GM19463 (cell line): Measurements from ENCODE around the gene HOXA6.

Experiments
- ATAC-seq: cut with Tn5 transposase; IDR thresholded peaks from one replicate; pipeline ENCODE4 v1.9.1; 2021; ENCODE audit warnings: mild to moderate bottlenecking, moderate library complexity; ENCODE audit not compliant: unreplicated experiment

Gene HOXA6

DNA sequence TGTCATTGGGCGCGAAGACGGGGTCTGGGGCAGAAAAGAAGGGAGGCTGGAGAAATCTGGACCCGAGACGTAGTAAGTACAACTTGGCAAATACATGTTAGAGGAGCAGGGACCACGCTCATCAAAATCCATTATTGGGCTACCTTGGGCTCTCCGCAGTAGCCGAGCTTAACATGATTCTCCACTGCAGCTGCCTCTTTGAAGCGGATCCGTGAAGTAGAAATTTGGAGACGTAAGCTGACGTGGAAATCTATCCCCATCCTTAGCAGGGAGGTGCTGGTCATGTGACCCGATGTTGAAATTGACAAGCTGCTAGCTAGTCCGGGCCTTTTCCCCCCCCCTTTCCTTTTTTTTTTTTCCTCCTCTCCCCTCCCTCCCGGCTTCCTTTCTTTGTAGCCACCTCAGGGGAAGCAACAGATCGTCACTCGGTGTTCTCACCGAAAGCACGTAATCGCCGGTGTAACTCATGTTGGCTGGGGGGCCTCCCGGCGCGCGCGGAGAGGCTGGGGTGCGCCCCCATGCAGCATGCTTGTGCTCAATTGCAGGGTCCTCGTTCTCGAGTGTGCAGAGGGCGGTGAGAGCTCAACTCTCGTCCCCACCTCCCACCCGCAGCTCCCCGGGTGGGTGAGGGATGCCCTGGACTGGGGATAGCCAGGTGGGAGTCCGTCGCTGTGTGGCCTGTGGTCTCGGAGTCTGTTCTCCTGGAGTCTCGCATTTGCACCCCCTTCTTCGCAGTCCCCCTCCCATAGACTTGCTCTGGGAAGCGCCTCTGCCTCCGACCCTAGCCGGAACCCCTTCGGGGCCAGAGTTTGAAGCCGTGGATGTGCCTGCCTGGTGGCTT is 37.7 kb upstream of the HOXA6 start, which contains the start of gene HOXA11:
HOXA11 (minus strand) TSS at position 220 of the 841 bp plus-strand sequence; CDS start at position 132, 88 bp downstream.
- no peak for ATAC-seq

DNA sequence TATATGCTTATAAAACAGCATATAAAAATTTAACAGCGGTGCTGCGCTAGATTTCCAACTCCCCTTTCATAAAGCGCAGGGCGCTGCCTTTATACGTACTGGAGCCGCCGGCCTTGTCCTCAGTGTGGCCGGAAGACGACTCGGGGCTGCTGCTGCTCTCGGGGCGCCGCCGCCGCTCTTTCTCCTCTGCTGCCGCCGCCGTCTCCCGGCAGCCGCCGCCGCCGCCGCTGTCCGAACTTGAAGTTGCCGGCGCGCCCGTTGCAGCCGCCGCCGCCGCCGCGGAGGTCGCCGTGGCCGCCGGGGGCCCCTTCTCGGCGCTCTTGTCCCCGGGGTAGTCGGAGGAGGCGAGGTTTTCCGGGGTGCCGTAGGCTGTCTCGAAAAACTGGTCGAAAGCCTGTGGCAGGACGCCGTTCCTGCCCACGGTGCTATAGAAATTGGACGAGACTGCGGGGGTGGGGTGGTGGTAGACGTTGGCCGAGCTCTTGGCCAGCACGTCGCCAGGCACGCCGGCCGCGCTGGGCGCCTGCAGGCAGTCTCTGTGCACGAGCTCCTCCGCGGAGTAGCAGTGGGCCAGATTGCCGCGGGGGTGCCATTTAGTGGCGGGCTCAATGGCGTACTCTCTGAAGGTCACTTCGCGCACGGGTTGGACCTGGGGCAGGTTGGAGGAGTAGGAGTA is 36.9 kb upstream of the HOXA6 start:
- ATAC-seq: no peak

DNA sequence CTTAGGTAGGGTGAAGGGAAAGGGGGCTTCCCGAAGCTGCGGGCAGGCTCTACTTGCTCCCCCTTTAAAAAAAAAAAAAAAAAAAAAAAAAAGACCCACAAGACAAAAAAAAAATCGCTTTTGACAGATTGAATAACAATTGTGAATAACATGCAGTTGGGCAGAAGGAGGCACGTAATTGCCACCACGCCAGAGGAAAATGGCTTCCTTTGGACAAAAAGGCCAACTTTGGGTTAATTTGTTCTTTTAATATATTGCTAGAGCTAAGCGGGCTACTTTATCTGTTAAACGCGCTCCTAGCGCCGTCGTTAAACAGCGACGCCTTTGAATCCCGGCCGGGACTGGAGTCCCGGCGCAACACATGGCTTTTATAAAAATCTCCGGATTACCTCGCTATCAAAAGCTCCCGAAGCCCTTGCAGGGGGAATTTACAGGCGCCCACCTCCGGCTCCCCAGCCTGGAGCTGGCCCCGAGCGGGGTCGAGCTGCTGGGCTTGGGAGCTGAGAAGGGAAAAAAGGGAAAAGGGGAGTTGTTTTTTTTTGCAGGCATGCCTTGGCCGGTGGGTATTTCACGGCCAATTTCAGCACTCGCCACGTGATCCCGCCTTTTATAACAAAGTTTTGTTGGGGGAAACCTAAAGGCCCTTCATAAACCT is 36.2 kb upstream of the HOXA6 start:
- ATAC-seq: no peak

DNA sequence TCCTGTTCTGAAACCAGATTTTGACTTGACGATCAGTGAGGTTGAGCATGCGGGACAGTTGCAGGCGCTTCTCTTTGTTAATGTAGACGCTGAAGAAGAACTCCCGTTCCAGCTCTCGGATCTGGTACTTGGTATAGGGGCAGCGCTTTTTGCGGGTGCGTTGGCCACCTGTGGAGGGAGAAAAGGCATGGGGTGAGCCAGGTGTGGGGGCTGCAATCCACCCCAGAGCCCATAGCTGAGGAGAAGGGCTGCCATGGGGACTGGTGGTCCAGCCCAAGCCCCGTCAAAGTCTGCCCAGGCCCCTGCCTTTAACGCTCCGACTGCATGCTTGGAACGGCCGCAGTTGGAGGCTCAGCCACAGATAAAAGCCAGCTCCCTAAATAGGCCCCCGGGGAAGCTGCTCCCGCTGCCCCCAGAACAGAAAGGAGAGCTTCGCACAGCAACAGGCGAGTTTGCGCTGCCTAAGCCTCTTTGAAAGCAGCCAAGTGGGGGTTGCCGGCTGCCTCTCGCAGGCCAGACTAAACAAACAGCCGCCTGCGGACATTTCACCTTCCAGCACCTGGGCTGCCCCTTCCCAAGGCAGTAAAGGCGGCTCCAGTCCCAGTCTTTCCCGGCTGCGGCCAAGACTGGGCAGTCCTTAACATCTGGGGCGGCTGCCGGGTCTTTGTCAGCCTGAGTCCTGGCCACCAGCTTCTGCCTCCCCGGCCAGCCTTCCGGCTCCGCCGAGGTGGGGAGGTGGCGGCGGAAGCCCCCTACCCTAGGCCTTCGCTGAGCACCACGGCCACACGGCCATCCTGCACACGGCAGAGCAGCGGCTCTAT is 35.5 kb upstream of the HOXA6 start:
- ATAC-seq: no peak

DNA sequence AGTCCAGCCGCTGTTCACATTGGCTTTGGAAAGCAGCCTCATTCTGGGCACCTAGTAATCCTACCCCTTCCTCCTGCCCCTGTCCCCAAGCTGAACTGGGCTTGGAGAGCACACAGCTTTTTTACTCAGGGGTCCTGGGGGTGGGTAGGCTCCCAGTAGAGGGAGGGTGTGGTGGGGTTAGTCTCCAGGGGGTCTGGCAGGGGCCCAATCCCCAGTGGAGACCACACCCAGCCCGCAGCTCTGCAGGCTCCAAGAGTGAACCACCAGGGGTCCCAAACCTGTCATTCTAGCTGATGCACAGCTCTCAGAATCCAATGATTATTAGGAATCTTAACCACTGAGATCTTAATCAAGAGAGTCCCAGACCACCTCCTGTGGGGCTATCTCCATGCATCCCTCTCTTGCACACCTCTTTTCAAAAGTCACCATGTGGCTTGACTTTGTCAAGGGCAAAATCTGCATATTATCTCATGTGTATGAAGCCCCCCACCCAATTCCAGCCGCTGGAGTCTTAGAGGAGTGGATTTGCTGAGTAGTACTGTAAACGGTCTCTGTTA is 34.8 kb upstream of the HOXA6 start:
- ATAC-seq: no peak

DNA sequence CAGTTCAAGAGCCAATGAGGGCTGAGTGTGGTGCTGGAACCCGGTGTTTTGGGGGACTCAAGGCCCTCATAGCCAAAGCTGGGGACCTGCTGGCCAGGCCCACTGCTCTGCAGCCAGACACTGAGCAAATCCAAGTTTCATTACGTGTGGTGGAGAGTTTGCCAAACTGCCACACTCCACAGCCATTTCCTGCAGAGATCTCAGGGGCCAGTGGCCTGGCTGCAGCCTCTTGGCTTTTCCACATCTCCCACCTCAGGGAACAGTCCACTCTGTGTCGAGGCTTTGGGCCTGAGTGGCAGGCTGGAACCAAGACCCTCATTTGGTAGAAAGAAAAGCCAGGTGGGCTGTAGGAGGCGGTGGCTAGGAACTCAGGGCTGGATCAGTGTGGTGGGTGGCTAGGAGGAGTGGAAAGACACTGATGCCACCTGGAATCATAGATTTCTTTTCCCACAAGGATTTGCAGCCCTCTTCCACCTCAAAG is 34.3 kb upstream of the HOXA6 start:
- ATAC-seq: no peak

DNA sequence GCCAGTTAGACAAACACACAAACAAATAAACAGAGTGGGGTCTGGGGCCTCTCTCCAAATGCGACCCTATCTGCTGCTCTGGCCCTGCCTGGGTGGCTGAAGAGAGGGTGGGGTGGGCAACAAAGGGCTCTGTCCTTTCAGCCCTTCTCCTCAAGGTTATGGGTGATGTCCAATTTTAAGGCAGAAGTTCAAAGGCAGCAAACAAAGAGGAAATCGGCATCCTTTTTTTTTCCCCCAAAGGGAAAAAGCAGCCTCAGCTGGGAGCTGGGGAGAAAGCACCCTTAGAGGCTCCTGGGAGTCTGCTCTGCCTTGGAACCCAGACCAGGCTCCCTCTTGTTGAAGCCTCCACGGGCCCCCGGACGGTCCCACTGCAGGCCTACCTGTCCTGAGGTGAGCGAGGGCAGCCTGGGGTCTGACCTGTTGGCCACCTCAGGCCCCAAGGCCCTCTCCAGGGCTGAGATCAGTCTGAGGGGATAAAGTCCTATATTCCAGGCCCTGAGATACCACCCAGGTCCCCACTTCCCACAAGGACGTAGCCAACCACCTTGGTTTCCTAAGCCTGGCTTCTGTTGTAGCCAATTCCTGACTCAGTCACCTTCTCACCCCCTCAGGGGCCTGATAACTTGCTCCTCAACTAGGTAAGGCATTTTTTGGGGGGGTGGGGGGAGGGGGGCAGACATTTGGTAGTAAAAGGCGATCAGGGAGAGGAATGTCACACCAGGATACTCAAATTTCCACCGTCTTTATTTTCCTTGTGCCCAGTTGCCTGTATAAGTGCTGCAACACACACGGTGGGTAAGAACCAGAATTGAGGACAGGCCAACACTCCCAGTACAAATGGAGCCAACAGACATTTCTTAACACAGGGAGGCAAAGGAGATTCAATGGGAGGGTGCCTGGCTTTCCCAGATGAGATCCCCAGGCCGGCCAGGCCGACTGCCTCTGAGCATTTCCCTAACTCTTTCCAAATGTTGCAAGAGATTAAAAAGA is 33.2 kb upstream of the HOXA6 start:
- no peak for ATAC-seq

DNA sequence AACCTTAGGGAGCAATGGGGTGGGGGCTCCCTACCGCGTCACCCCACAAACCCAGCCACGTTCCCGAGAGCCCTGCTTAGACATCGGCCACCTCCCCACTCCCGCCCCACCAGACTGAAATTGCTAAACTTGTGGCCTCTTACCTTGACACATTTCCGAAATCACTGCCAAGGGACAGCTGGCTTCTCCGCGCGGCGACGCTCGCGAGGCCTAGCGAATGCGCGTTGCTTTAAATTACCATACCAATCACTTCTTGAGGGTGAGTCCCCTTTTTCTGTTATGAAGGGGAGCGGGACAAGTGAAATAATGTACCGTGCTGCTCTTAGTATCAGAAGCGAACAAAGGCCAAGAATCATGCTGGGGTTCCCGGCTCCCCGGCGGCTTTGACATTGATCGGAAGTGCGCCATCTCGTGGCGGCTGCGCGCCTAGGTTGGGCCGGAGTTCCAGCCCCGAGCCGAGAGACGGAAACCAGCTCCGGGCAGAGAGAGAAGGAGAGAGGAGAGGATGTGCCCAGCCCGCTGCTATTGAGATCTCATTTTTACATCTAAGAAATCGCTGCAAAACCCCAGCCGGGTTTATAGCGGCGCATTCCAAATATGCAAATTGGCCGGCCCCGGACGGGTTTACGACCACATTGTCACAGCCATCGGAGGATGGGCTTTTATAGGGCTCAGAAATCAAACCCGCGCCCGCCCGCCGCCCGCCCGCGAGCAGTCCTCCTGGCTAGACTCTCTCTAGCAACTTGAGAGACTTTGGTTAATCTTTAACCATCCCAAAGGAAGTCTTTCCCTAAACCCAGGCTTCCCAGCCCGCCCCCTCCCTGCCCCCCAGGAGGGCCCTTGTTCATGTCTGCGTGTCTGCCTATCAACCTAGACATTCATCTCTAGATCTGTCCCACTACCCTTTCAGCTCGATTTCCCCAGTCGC is 32.2 kb upstream of the HOXA6 start:
- no peak for ATAC-seq

DNA sequence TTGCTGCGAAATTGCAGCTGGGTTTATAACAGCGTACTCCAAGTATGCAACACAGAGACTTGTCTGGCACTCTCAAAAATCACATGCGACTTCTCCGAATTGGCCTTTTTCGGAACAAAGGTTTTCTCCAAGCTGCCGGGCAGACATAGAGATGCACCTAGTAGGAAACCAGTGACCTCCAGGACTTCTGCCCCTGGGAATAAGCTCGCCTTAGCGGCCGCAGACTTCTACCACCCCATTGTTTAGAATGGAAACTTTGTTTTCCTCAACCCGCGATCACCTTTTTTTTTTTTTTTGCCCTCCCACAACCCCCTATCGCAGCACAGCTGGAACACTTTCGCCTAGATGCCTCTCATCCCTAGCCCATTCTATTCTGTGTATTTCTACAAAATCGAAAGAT is 31.5 kb upstream of the HOXA6 start:
- no peak for ATAC-seq

DNA sequence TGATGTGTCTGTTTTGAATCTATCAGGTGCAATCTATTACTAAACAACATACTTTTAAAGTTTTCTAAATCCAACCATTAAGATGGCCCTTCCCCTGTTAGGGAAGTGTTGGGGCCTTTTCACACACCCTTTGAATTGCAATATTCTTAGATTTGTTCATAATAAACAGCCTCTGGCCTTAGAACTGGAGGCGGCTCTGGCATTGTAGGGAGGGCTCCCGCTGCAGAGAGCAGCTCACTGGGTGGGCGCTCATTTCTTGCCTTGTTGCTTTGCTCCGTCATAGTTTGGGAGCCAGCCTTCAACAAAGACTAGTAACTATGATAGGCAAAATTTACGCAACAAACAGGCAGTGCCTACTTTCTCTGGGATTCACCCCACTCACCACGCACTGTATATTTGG is 30.8 kb upstream of the HOXA6 start:
- ATAC-seq: no peak

DNA sequence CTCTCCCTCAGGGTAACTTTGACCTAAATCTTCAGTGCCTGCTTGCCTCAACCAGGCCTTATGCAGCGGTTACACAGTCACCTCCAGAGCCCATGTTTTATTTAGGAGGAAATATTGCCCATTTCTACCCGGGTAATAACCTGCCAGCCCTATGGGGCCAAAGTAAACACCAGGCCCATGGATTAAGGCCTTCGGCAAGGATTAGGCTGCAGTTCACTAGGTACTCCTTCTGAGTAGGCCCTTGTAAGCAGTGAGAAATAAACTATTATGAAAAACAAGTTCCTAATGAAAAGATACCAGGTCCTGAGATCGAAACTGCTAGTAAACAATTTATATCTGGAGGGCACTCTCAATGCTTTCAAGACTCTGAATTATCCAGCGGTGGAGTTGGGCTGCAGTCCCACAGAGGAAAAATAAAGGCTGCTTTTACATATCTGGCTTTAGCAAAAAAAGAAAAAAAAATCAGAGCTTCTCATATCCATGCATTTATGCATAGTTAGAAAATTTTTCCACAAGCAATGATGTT is 30.3 kb upstream of the HOXA6 start:
- ATAC-seq: no peak

DNA sequence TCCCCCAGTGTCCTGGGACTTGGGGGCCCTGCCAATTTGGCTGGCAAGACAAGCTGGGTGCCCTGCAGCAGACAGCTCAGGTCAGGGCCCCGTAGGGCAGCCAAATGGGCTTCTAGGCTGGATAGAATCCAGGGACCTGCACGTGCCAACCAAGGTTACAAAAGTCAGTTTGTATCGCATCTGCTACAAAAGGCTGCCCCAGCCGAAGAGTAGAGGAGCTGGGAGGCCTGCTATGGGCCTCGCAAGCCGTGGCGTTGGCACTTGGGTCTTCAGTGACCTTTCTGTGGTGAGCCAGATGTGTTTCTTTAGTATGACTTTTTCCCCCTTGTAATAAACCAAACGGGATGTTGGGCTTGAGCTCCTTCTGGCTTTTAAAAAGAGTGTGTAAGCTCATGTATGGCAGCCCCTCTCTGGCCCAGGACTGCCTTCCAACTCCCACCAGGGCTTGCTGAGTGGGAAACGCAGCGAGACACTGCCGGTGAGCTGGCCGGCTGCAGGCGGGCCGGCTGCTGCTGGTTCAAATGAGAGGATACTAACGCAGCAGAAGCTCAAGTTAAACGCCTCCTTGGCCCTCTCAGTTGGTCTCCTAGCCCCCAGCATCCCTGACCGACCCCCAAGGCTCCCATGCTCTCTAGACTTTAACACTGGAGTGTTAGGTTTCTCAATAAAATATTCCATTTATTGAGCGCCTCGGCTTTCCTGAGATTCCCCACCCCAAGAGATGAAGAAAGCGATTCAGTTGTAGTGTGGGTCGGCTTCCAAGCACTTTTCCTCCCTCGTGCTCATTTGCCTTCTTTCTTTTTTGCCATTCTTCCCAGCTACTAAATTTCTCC is 29.6 kb upstream of the HOXA6 start:
- ATAC-seq: no peak

DNA sequence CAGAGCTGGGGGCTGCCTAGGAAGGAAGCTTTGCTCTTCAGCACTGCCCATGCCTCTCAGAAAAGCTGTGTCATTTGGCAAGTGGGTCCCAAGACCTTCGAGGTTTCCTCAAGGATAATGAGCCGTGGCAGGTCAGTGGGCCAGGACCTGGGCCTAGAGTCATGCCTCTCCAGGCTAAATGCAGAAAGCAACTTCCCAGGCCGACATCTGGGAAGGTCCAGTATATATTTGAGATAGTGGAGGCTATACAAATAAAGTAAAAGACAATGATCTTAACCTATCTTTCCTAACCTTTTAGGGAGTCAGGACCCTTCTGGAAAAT is 28.9 kb upstream of the HOXA6 start:
- no peak for ATAC-seq

DNA sequence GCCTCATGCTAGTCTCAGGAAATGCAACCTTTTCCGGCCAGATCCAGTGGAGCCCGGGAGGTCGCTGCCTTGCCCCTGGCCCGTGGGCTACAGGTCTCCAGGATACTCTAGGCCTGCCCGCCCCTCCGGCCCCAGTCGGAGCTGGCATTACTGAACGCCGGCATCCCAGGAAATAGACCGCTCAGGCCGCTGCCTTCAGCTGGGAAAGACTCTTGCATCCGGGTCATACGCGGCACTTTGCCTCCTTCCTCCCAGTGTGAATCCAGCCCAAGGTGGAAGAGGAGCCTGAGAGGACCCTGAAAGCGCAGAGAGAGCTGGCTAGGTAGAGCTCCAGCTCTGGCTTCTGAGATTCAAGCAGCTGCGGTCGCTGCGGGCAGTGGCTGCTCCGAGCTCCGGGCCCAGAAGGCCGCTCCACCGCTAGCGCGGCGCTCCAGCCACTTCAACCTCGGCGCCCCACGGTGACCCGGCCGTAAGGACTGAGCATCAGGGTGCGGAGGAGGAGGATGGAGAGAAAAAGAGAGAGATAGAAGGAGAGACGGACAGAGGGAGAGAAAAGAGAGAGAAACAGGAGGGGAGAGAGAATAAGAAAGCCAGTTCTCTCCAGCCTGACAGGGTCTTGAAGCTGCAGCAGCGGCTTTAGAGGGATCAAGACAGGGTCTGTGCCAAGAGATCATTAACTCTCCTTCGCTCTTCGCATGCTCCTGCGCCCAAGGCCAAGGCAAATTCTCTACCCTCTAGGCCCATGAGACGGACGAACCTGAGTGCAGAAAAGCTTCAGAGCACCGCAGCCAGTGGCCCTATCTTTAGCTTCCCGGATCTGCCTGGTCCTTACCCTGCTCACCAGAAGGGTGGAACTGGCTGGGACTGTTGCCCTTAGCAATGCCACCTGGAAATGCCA is 28.3 kb upstream of the HOXA6 start:
- ATAC-seq: no peak

DNA sequence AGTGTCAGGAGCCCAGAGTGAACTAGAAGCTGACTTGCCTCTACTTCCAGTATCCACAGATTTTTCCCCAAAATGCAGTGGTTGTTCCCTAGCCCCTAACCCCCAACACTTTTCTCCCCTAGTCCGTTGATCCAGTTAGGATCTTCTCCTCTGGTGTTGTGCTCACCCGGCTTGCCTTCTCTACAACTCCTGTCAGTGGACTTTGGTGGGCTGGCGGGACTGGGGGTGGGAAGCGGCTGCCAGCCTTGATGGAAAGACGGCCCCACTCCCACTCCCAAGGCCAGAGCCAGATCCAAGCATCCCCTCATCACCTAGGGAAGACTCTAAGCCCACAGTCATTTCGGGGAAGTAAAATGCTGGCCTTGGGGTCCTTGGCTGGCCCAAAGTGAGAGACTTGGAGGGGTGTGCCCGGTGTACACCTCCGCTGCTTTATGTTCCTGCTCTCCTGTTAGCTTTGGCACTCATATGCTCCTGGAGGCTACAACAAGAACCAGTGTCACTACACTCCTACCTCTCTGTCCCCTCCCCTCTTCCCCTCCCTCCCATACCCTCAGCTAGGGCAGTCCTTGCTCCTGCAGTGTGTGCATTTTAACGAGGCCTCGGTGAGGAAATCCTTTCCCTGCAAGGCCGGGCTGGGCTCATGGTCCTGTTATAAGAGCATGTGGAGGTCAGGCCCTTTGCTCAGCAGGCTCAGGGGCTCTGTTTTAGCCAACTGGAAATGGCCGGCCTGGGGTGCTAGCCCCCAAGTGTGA is 27.5 kb upstream of the HOXA6 start:
- no peak for ATAC-seq
